NCI-H146 treated with DMSO at 0.1 percent for 48 hours (cell line): ENCODE measurements around the gene PLXND1.
A peak's percentile ranks its signal among the peaks of the same experiment; 100 is the strongest.

Experiments
- DNase-seq: peaks from one replicate; lab custom pipeline; 2025; ENCODE audit not compliant: unreplicated experiment; lab: John Stamatoyannopoulos, UW

The PLXND1 gene

GRCh38 chr3:129585949-129586657 is 20.4 kb downstream of the PLXND1 start:
- no peak for DNase-seq

- DNase-seq = no peak
Observed at GRCh38 chr3:129584631-129585030, 21.8 kb downstream of the PLXND1 start.

GRCh38 chr3:129583289-129583688 is 23.2 kb downstream of the PLXND1 start:
- no peak for DNase-seq

- no peak for DNase-seq
Observed at GRCh38 chr3:129582799-129583198, 23.7 kb downstream of the PLXND1 start.

GRCh38 chr3:129581623-129582022 is 24.9 kb downstream of the PLXND1 start:
- DNase-seq = no peak

- DNase-seq = no peak
Observed at GRCh38 chr3:129579991-129580390, 26.5 kb downstream of the PLXND1 start.

GRCh38 chr3:129577925-129578786 is 28.3 kb downstream of the PLXND1 start:
- DNase-seq = no peak

- DNase-seq = no peak
Observed at GRCh38 chr3:129577366-129577765, 29.1 kb downstream of the PLXND1 start.

- DNase-seq = peak; percentile 79
Observed at GRCh38 chr3:129576514-129577352, 29.7 kb downstream of the PLXND1 start.

GRCh38 chr3:129575997-129576384 is 30.5 kb downstream of the PLXND1 start:
- no peak for DNase-seq

GRCh38 chr3:129575233-129575996 is 31.1 kb downstream of the PLXND1 start:
- no peak for DNase-seq

- no peak for DNase-seq
Observed at GRCh38 chr3:129574206-129574605, 32.3 kb downstream of the PLXND1 start.

GRCh38 chr3:129573493-129573892 is 33.0 kb downstream of the PLXND1 start:
- no peak for DNase-seq

- no peak for DNase-seq
Observed at GRCh38 chr3:129572603-129573002, 33.9 kb downstream of the PLXND1 start.

GRCh38 chr3:129571605-129572547 is 34.6 kb downstream of the PLXND1 start:
- no peak for DNase-seq

GRCh38 chr3:129569856-129570255 is 36.6 kb downstream of the PLXND1 start:
- no peak for DNase-seq

GRCh38 chr3:129567939-129568338 is 38.5 kb downstream of the PLXND1 start:
- no peak for DNase-seq

- DNase-seq = no peak
Observed at GRCh38 chr3:129567176-129567705, 39.2 kb downstream of the PLXND1 start.

- no peak for DNase-seq
Observed at GRCh38 chr3:129565902-129566301, 40.6 kb downstream of the PLXND1 start.
